Measurements from ENCODE around the gene NLE1.

NLE1 gene

DNA sequence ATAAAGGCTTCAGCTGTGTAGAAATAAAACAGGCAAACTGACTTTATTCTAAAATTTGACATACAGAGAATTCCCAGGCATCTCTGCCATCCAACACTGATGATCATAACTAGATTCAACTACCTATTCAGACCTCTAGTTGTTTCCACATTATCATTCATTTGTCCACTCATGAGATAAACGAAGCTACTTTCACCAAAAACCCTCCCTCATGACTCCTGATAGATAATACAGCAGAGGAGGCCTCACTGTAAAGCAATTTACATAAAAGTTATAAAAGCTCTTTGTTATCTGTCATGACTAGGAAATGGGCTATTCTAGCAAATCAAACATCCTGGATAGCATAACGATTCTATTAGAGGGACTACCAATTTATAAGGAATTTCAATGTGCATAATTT, 59.0 kb downstream of the NLE1 start:
- Histone ChIP-seq H3K14ac (ENCODE audit: low read length) (no peak overlapping the region), H2BK5ac (ENCODE audit: low read length) (no peak overlapping the region), H3K9ac (ENCODE audit: low read depth, low read length, poor library complexity) (no peak overlapping the region), H3K36me3 (replicated peaks in 1 of 2; ENCODE audit: control insufficient read depth in 2 of 2, insufficient read depth in 2 of 2, low read length in 2 of 2) (no peaks in the 10 kb centered on the region), H2BK12ac (ENCODE audit: low read length) (no peak overlapping the region), H2BK15ac (ENCODE audit: low read length) (no peak overlapping the region), H2AK5ac (ENCODE audit: low read depth, low read length) (no peak overlapping the region), H3K4me1 (ENCODE audit: control insufficient read depth in 2 of 2, insufficient read depth in 1 of 2, low read depth in 1 of 2, low read length in 2 of 2) (peaks cover 2 to 9% of the 10 kb centered on the region in 2 donors), H3K27ac (replicated peaks; ENCODE audit: low read length) (no peak overlapping the region), H2AFZ (ENCODE audit: low read length) (no peak overlapping the region), H3K4me2 (ENCODE audit: insufficient read depth, low read length, poor library complexity, severe bottlenecking) (no peak overlapping the region), H3K79me1 (ENCODE audit: low read depth, low read length) (no peaks in the 10 kb centered on the region), H4K91ac (ENCODE audit: low read depth, low read length, poor library complexity) (no peak overlapping the region), H3K4ac (ENCODE audit: low read length) (no peak overlapping the region), H3K4me3 (ENCODE audit: low read length in 2 of 2) (no peak overlapping the region), H4K8ac (ENCODE audit: low read depth, low read length) (no peak overlapping the region), H3K18ac (ENCODE audit: low read length) (no peak overlapping the region), H3K23ac (ENCODE audit: low read depth, low read length, poor library complexity) (no peak overlapping the region), H2BK120ac (ENCODE audit: low read depth, low read length) (no peak overlapping the region), H3K27me3 (ENCODE audit: control insufficient read depth in 3 of 3, insufficient read depth in 3 of 3, low read depth in 1 of 3, low read length in 3 of 3) (peaks cover 0 to 4% (median 0%) of the 10 kb centered on the region in 3 experiments), H3K9me3 (replicated peaks in 1 of 2; ENCODE audit: control insufficient read depth in 2 of 2, insufficient read depth in 1 of 2, low read depth in 1 of 2, low read length in 2 of 2) (no peaks in the 10 kb centered on the region)
- no peak for DNase-seq (ENCODE audit: low spot score)
- WGBS, 2 donors (ENCODE audit: extremely low coverage in 2 of 2, insufficient read length in 2 of 2, insufficient replicate concordance in 1 of 2): no CpG with 5 or more reads among the region's 2 CpGs

GRCh38 chr17:35082073-35082657, 59.9 kb downstream of the NLE1 start:
- Histone ChIP-seq H3K27me3 (ENCODE audit: control insufficient read depth in 3 of 3, insufficient read depth in 3 of 3, low read depth in 1 of 3, low read length in 3 of 3) (no peaks in the 10 kb centered on the region), H3K4me3 (ENCODE audit: low read length in 2 of 2) (no peak overlapping the region), H3K23ac (ENCODE audit: low read depth, low read length, poor library complexity) (no peak overlapping the region), H3K14ac (ENCODE audit: low read length) (no peak overlapping the region), H3K9ac (ENCODE audit: low read depth, low read length, poor library complexity) (no peak overlapping the region), H4K91ac (ENCODE audit: low read depth, low read length, poor library complexity) (no peak overlapping the region), H3K4ac (ENCODE audit: low read length) (no peak overlapping the region), H3K27ac (replicated peaks; ENCODE audit: low read length) (no peak overlapping the region), H2BK12ac (ENCODE audit: low read length) (no peak overlapping the region), H2BK120ac (ENCODE audit: low read depth, low read length) (no peak overlapping the region), H2BK5ac (ENCODE audit: low read length) (no peak overlapping the region), H3K4me1 (ENCODE audit: control insufficient read depth in 2 of 2, insufficient read depth in 1 of 2, low read depth in 1 of 2, low read length in 2 of 2) (peaks cover 0 to 4% of the 10 kb centered on the region in 2 donors), H2AK5ac (ENCODE audit: low read depth, low read length) (no peak overlapping the region), H3K18ac (ENCODE audit: low read length) (no peak overlapping the region), H3K36me3 (replicated peaks in 1 of 2; ENCODE audit: control insufficient read depth in 2 of 2, insufficient read depth in 2 of 2, low read length in 2 of 2) (no peaks in the 10 kb centered on the region), H2BK15ac (ENCODE audit: low read length) (no peak overlapping the region), H4K8ac (ENCODE audit: low read depth, low read length) (no peak overlapping the region), H3K9me3 (replicated peaks in 1 of 2; ENCODE audit: control insufficient read depth in 2 of 2, insufficient read depth in 1 of 2, low read depth in 1 of 2, low read length in 2 of 2) (no peaks in the 10 kb centered on the region), H3K4me2 (ENCODE audit: insufficient read depth, low read length, poor library complexity, severe bottlenecking) (no peak overlapping the region), H3K79me1 (ENCODE audit: low read depth, low read length) (no peaks in the 10 kb centered on the region), H2AFZ (ENCODE audit: low read length) (no peak overlapping the region)
- no peak for DNase-seq (ENCODE audit: low spot score)
- no CpG with 5 or more reads among the region's 3 CpGs for WGBS, 2 donors (ENCODE audit: extremely low coverage in 2 of 2, insufficient read length in 2 of 2, insufficient replicate concordance in 1 of 2)

GRCh38 chr17:35081638-35082037, 60.5 kb downstream of the NLE1 start:
- no peak overlapping the region for H3K27ac ChIP-seq (replicated peaks; ENCODE audit: low read length)
- no peaks in the 10 kb centered on the region for H3K36me3 ChIP-seq (replicated peaks in 1 of 2; ENCODE audit: control insufficient read depth in 2 of 2, insufficient read depth in 2 of 2, low read length in 2 of 2)
- H2BK120ac ChIP-seq (ENCODE audit: low read depth, low read length): no peak overlapping the region
- no peak overlapping the region for H3K4me3 ChIP-seq (ENCODE audit: low read length in 2 of 2)
- H2BK5ac ChIP-seq (ENCODE audit: low read length): no peak overlapping the region
- WGBS, 2 donors (ENCODE audit: extremely low coverage in 2 of 2, insufficient read length in 2 of 2, insufficient replicate concordance in 1 of 2): no CpG with 5 or more reads among the region's 1 CpG
- no peak overlapping the region for H3K23ac ChIP-seq (ENCODE audit: low read depth, low read length, poor library complexity)
- no peak overlapping the region for H3K4ac ChIP-seq (ENCODE audit: low read length)
- H3K27me3 ChIP-seq (ENCODE audit: control insufficient read depth in 3 of 3, insufficient read depth in 3 of 3, low read depth in 1 of 3, low read length in 3 of 3): no peaks in the 10 kb centered on the region
- no peak overlapping the region for H3K4me2 ChIP-seq (ENCODE audit: insufficient read depth, low read length, poor library complexity, severe bottlenecking)
- H3K18ac ChIP-seq (ENCODE audit: low read length): no peak overlapping the region
- H2AFZ ChIP-seq (ENCODE audit: low read length): no peak overlapping the region
- peaks cover 0 to 4% of the 10 kb centered on the region in 2 donors for H3K4me1 ChIP-seq (ENCODE audit: control insufficient read depth in 2 of 2, insufficient read depth in 1 of 2, low read depth in 1 of 2, low read length in 2 of 2)
- H4K91ac ChIP-seq (ENCODE audit: low read depth, low read length, poor library complexity): no peak overlapping the region
- H3K14ac ChIP-seq (ENCODE audit: low read length): no peak overlapping the region
- DNase-seq (ENCODE audit: low spot score): no peak
- H3K9me3 ChIP-seq (replicated peaks in 1 of 2; ENCODE audit: control insufficient read depth in 2 of 2, insufficient read depth in 1 of 2, low read depth in 1 of 2, low read length in 2 of 2): no peaks in the 10 kb centered on the region
- no peaks in the 10 kb centered on the region for H3K79me1 ChIP-seq (ENCODE audit: low read depth, low read length)
- no peak overlapping the region for H3K9ac ChIP-seq (ENCODE audit: low read depth, low read length, poor library complexity)
- no peak overlapping the region for H4K8ac ChIP-seq (ENCODE audit: low read depth, low read length)
- H2BK15ac ChIP-seq (ENCODE audit: low read length): no peak overlapping the region
- H2BK12ac ChIP-seq (ENCODE audit: low read length): no peak overlapping the region
- no peak overlapping the region for H2AK5ac ChIP-seq (ENCODE audit: low read depth, low read length)

GRCh38 chr17:35080536-35080935, 61.6 kb downstream of the NLE1 start:
- H2BK5ac ChIP-seq (ENCODE audit: low read length): no peak overlapping the region
- H3K4me2 ChIP-seq (ENCODE audit: insufficient read depth, low read length, poor library complexity, severe bottlenecking): no peak overlapping the region
- H3K79me1 ChIP-seq (ENCODE audit: low read depth, low read length): no peaks in the 10 kb centered on the region
- DNase-seq (ENCODE audit: low spot score): no peak
- H3K36me3 ChIP-seq (replicated peaks in 1 of 2; ENCODE audit: control insufficient read depth in 2 of 2, insufficient read depth in 2 of 2, low read length in 2 of 2): no peaks in the 10 kb centered on the region
- H2BK15ac ChIP-seq (ENCODE audit: low read length): no peak overlapping the region
- H3K23ac ChIP-seq (ENCODE audit: low read depth, low read length, poor library complexity): no peak overlapping the region
- no peak overlapping the region for H4K8ac ChIP-seq (ENCODE audit: low read depth, low read length)
- no CpG with 5 or more reads among the region's 1 CpG for WGBS, 2 donors (ENCODE audit: extremely low coverage in 2 of 2, insufficient read length in 2 of 2, insufficient replicate concordance in 1 of 2)
- no peaks in the 10 kb centered on the region for H3K9me3 ChIP-seq (replicated peaks in 1 of 2; ENCODE audit: control insufficient read depth in 2 of 2, insufficient read depth in 1 of 2, low read depth in 1 of 2, low read length in 2 of 2)
- H3K4ac ChIP-seq (ENCODE audit: low read length): no peak overlapping the region
- H3K9ac ChIP-seq (ENCODE audit: low read depth, low read length, poor library complexity): no peak overlapping the region
- H3K27ac ChIP-seq (replicated peaks; ENCODE audit: low read length): no peak overlapping the region
- no peak overlapping the region for H4K91ac ChIP-seq (ENCODE audit: low read depth, low read length, poor library complexity)
- no peak overlapping the region for H3K4me3 ChIP-seq (ENCODE audit: low read length in 2 of 2)
- no peak overlapping the region for H2AFZ ChIP-seq (ENCODE audit: low read length)
- H2BK120ac ChIP-seq (ENCODE audit: low read depth, low read length): no peak overlapping the region
- no peaks in the 10 kb centered on the region for H3K27me3 ChIP-seq (ENCODE audit: control insufficient read depth in 3 of 3, insufficient read depth in 3 of 3, low read depth in 1 of 3, low read length in 3 of 3)
- no peak overlapping the region for H3K18ac ChIP-seq (ENCODE audit: low read length)
- peaks cover 0 to 4% of the 10 kb centered on the region in 2 donors for H3K4me1 ChIP-seq (ENCODE audit: control insufficient read depth in 2 of 2, insufficient read depth in 1 of 2, low read depth in 1 of 2, low read length in 2 of 2)
- H3K14ac ChIP-seq (ENCODE audit: low read length): no peak overlapping the region
- no peak overlapping the region for H2BK12ac ChIP-seq (ENCODE audit: low read length)
- no peak overlapping the region for H2AK5ac ChIP-seq (ENCODE audit: low read depth, low read length)

Measured in neuronal stem cell (in vitro differentiated cells).